SJSA1 (cell line): ENCODE measurements around the gene LRG1. TPM values are rescaled to one million over a fixed set of nuclear protein-coding genes. Genes with fewer than 3 reads are reported as not detected.

Experiments used
- DNase-seq, 2 experiments: peaks; one replicate each; pipeline ENCODE4 v3.0.0-alpha.2; 2015 to 2020; ENCODE audit warnings: low spot score in 2 of 2, low read depth in 1 of 2
- H3K27ac ChIP-seq: fragments of 250-450 bp; sonication (Bioruptor Pico); 2 replicates; pipeline ENCODE4 v1.5.1; 2020; ENCODE audit warnings: mild to moderate bottlenecking, moderate library complexity
- H3K27me3 ChIP-seq: fragments of 250-450 bp; sonication (Bioruptor Pico); replicated peaks from 2 replicates; pipeline ENCODE4 v1.5.1; 2020; ENCODE audit warnings: mild to moderate bottlenecking, moderate library complexity
- H3K36me3 ChIP-seq: fragments of 250-450 bp; sonication (Bioruptor Pico); 2 replicates; pipeline ENCODE4 v1.5.1; 2020; ENCODE audit warnings: mild to moderate bottlenecking
- H3K4me1 ChIP-seq: fragments of 250-450 bp; sonication (Bioruptor Pico); replicated peaks from 2 replicates; pipeline ENCODE4 v1.6.1; 2021; ENCODE audit warnings: mild to moderate bottlenecking
- H3K4me3 ChIP-seq: fragments of 250-450 bp; sonication (Bioruptor Pico); 2 replicates; pipeline ENCODE4 v1.5.1; 2020; ENCODE audit warnings: mild to moderate bottlenecking
- H3K9me3 ChIP-seq: fragments of 250-450 bp; sonication (Bioruptor Pico); replicated peaks from 2 replicates; pipeline ENCODE4 v1.5.1; 2020; ENCODE audit warnings: mild to moderate bottlenecking
- total RNA-seq: library from RNA; depleted of rRNA; stranded (reverse); fragments of >200 nt; shearing (Covaris generic); gene quantifications from 2 replicates; pipeline ENCODE4 v1.2.3, GENCODE V29; 2014

The LRG1 gene
- total RNA-seq, 1 experiment from 2014 or later = not detected

GRCh38 chr19:4580021-4580901 is 40.4 kb upstream of the LRG1 start:
- Histone ChIP-seq H3K36me3 (no peaks in the 10 kb centered on the region), H3K9me3 (no peaks in the 10 kb centered on the region), H3K4me3 (no peak overlapping the region), H3K27ac (no peak overlapping the region), H3K4me1 (peaks cover 23% of the 10 kb centered on the region), H3K27me3 (peaks cover 46% of the 10 kb centered on the region)
- DNase-seq = no peak

- H3K27ac ChIP-seq = no peak overlapping the region
- no peaks in the 10 kb centered on the region for H3K9me3 ChIP-seq
- peaks cover 37% of the 10 kb centered on the region for H3K27me3 ChIP-seq
- H3K4me1 ChIP-seq = peaks cover 26% of the 10 kb centered on the region
- DNase-seq = no peak
- no peak overlapping the region for H3K4me3 ChIP-seq
- H3K36me3 ChIP-seq = no peaks in the 10 kb centered on the region
Measured at GRCh38 chr19:4579389-4579788, 39.6 kb upstream of the LRG1 start.

DNA sequence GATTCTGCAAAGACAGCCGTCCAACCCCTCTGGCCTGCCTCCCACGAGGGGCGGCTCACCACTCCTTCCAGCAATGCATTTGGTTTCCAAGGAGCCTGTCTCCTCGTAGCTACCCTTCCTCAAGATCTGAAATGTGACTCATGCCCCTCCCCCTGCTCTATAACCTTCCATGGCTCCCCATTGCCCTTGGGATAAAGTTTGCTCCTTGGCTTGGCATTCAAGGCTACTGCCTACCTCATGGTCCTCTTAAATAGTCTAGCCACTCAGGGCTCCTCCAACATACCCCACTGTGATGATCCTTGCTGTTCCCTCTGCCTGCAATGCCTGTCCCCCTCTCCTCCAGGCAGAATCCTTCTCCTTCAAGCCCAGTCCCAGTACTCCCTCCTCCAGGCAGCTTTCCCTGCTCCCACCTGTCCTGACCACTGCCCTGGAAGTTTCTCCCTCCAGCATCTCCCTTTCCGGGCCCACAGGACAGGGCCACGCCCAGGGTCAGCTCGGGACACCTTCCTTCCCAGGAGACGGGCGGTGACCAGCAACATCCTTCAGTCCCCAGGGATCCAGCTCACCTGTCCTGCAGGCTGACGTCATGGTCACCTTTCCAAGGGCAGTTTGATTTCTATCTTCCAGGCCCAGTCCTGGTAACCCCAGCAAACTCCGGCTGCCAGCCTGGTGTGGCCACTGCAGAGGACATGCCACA is 38.9 kb upstream of the LRG1 start:
- H3K4me3 ChIP-seq = no peak overlapping the region
- no peaks in the 10 kb centered on the region for H3K9me3 ChIP-seq
- no peak overlapping the region for H3K27ac ChIP-seq
- DNase-seq = no peak
- peaks cover 22% of the 10 kb centered on the region for H3K4me1 ChIP-seq
- H3K36me3 ChIP-seq = no peaks in the 10 kb centered on the region
- peaks cover 31% of the 10 kb centered on the region for H3K27me3 ChIP-seq

DNA sequence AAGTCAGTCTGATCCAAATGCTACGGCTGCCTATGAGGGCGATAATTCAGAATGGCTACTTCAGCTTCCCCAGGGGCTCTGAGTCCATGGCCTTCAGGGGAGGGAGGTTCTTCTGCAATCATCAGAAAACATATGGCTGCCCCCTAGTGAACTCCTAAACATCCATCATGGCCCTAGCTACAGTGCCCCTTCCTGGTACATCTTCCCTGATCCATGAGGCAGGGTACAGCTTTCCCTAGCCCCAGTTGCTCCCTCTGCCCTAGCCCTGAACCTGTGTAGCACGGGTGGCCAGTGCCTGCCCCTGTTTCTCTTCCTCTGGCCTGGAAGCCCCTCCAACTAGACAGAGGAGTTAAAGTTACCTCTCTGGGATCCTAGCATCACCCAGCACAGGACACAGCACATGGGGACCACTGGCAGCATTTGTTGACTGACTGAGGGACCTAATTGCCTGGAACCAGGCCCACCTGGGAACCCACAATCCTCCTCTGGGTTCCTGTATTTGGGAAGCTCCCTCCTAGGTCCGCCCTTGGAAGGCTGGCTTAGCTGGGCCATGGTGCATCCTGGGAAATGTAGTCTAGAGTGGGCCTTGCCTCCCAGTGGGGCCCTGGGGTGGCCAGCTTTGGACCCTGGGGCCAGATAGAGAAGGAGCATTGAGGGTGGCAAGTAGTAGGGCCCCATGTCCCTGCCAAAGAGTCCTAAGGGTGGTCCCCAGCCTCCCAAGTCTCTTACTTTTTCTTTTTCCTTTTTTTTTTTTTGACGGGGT is 37.4 kb upstream of the LRG1 start:
- Histone ChIP-seq H3K27ac (no peak overlapping the region), H3K4me3 (no peak overlapping the region), H3K4me1 (peaks cover 22% of the 10 kb centered on the region), H3K27me3 (peaks cover 24% of the 10 kb centered on the region), H3K36me3 (no peaks in the 10 kb centered on the region), H3K9me3 (no peaks in the 10 kb centered on the region)
- DNase-seq = no peak

GRCh38 chr19:4576016-4576933 is 36.4 kb upstream of the LRG1 start:
- Histone ChIP-seq H3K27me3 (peaks cover 19% of the 10 kb centered on the region), H3K27ac (peak overlapping the region; percentile 92), H3K4me3 (no peak overlapping the region), H3K9me3 (no peaks in the 10 kb centered on the region), H3K36me3 (no peaks in the 10 kb centered on the region), H3K4me1 (peaks cover 22% of the 10 kb centered on the region)
- peak; percentile 73 to 86 for DNase-seq

DNA sequence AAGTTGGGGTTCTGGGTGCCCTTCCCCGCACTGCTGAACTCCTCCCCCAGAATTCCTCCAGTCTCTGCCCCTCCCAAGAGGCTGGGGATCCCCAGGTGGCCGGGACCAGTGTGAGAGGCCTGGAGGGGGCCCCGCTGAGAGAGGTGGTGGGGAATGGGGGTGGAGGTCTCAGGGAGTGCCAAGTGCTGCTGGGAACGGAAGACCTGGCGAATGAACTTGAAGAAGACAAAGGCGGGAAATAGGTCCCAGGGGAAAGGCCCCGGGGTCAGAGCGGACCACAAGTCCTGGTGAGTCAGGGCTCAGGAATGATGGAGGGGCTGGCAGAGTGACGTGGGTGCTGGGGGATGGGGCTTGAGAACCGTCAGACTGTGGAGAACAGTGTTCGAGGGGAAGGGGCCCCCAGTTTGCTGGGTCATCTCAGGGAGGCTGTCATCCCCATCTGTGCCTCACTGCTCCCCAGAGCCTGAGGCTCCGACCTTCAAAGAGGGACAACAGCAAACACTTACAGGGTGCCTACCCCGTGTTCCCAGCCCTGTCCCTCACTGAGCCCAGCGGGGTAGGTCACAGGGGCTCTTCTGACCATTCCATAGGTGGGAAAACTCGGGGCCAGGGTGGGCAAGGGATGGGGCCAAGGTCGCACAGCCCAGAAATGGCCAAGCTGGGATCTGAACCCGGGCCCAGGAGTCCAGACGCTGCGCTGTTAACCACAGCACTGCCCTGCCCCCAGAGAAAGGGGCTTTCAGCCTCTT is 35.6 kb upstream of the LRG1 start:
- H3K27ac ChIP-seq = peak overlapping the region; percentile 92
- H3K36me3 ChIP-seq = no peaks in the 10 kb centered on the region
- peaks cover 17% of the 10 kb centered on the region for H3K27me3 ChIP-seq
- peaks cover 22% of the 10 kb centered on the region for H3K4me1 ChIP-seq
- no peak overlapping the region for H3K4me3 ChIP-seq
- DNase-seq = peak; percentile 95 to 99
- H3K9me3 ChIP-seq = no peaks in the 10 kb centered on the region

DNA sequence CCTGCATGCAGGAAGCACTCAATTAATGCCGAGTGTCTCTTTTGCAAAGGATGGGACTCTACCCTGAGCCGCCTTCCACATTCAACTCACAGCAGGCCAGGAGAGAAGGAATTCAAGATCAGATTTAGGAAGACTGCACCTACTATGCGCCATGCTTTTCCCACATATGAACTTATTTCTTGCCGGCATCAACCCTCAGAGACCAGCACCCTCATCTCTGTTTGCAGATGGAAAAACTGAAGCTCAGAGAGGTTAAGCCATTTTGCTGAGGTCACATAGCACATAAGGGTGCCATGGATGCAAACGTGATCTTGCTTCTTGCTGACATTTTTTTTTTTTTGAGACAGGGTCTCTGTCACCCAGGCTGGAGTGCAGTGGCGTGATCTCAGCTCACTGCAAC is 33.8 kb upstream of the LRG1 start:
- Histone ChIP-seq H3K36me3 (no peaks in the 10 kb centered on the region), H3K9me3 (no peaks in the 10 kb centered on the region), H3K4me3 (no peak overlapping the region), H3K27me3 (no peaks in the 10 kb centered on the region), H3K27ac (no peak overlapping the region), H3K4me1 (peaks cover 22% of the 10 kb centered on the region)
- DNase-seq = no peak

- Histone ChIP-seq H3K9me3 (no peaks in the 10 kb centered on the region), H3K36me3 (no peaks in the 10 kb centered on the region), H3K4me3 (no peak overlapping the region), H3K27me3 (no peaks in the 10 kb centered on the region), H3K27ac (no peak overlapping the region), H3K4me1 (peaks cover 22% of the 10 kb centered on the region)
- DNase-seq = no peak
Measured at GRCh38 chr19:4571305-4571917, 31.6 kb upstream of the LRG1 start.

- Histone ChIP-seq H3K27ac (no peak overlapping the region), H3K36me3 (no peaks in the 10 kb centered on the region), H3K9me3 (no peaks in the 10 kb centered on the region), H3K4me1 (peaks cover 17% of the 10 kb centered on the region), H3K27me3 (no peaks in the 10 kb centered on the region), H3K4me3 (no peak overlapping the region)
- DNase-seq = no peak
Measured at GRCh38 chr19:4570916-4571304, 31.1 kb upstream of the LRG1 start.

DNA sequence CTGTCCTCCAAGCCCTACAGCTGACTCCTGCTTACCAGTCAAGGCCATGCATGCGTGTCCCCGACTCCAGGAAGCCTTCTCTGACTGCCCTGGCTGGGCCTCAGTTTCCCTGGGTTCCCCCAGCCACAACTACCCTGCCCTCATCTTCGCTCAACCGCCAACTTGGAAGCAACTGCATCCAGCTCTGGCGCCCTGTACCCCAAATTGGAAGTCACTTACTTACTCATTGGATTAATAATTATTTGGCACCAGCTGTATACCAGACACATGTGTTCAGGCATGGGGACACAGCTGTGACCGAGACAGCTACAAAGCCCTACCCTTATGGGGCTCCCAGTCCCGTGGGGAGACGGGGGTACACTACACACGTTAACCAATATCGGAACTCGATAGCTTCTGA is 30.6 kb upstream of the LRG1 start:
- no peak for DNase-seq
- Histone ChIP-seq H3K36me3 (no peaks in the 10 kb centered on the region), H3K4me1 (peaks cover 12% of the 10 kb centered on the region), H3K4me3 (no peak overlapping the region), H3K27ac (no peak overlapping the region), H3K27me3 (no peaks in the 10 kb centered on the region), H3K9me3 (no peaks in the 10 kb centered on the region)

GRCh38 chr19:4568886-4569285 is 29.1 kb upstream of the LRG1 start:
- H3K4me1 ChIP-seq = no peaks in the 10 kb centered on the region
- H3K36me3 ChIP-seq = no peaks in the 10 kb centered on the region
- H3K27me3 ChIP-seq = no peaks in the 10 kb centered on the region
- H3K4me3 ChIP-seq = no peak overlapping the region
- no peak for DNase-seq
- H3K27ac ChIP-seq = no peak overlapping the region
- no peaks in the 10 kb centered on the region for H3K9me3 ChIP-seq

DNA sequence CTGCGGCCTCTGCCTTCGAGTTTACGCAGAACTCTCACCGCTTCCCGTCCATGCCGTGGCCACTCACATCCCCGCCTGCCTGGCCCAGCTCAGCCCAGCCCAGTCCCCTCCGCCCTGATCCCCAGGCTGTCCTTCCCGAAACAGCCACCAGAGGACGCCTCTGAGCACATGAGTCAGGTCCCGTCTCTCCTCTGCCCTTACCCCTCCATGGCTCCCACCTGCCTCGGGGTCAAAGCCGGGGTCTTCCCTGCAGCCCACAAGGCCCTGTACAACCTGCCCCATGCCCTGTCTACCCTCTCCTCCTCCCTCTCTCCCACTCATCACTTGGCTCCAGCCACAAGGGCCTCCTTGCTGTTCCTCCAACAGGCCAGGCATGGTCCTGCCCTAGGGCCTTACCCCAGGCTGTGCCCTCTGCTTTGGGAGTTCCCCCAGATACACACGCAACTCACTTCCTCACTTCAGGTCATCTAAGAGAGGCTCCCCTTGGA is 27.8 kb upstream of the LRG1 start:
- Histone ChIP-seq H3K36me3 (no peaks in the 10 kb centered on the region), H3K4me1 (no peaks in the 10 kb centered on the region), H3K9me3 (no peaks in the 10 kb centered on the region), H3K4me3 (no peak overlapping the region), H3K27me3 (no peaks in the 10 kb centered on the region), H3K27ac (no peak overlapping the region)
- DNase-seq = peak in 1 of 2 experiments; percentile 74
